Gastrocnemius medialis (tissue), 4 donors: ENCODE data around the gene MUC2. TPM values are rescaled to one million over a fixed set of nuclear protein-coding genes. Genes with fewer than 3 reads are reported as not detected.
A peak's percentile ranks its signal among the peaks of the same experiment; 100 is the strongest.

Source experiments
- ATAC-seq, 2 donors: fragments of 150-250 bp; one replicate each; pipeline ENCODE4 v1.9.1; 2016
- DNase-seq, 2 donors: peaks; one replicate each; pipeline ENCODE4 v3.0.0-alpha.2; 2019
- H3K27ac ChIP-seq, 4 donors: fragments of 200-600 bp; sonication (generic); 1 replicate in 1 of 4; 2 replicates in 3 of 4; pipeline ENCODE4 v1.5.1; 2016 to 2018; ENCODE audit warnings: mild to moderate bottlenecking in 2 of 4, moderate library complexity in 1 of 4
- H3K27me3 ChIP-seq, 3 donors: fragments of 200-600 bp; sonication (generic) in 2 of 3; 1 replicate in 1 of 3; 2 replicates in 2 of 3; pipeline versions ENCODE4 v1.5.1 to v1.6.0; 2016 to 2019; ENCODE audit warnings: mild to moderate bottlenecking in 1 of 3, moderate library complexity in 1 of 3
- H3K36me3 ChIP-seq, 2 donors: fragments of 200-600 bp; sonication (generic) in 1 of 2; one replicate each; pipeline ENCODE4 v1.5.1; 2017 to 2018
- H3K4me1 ChIP-seq, 2 donors: fragments of 200-600 bp; sonication (generic) in 1 of 2; one replicate each; pipeline ENCODE4 v1.5.1; 2016 to 2017; ENCODE audit warnings: mild to moderate bottlenecking in 2 of 2
- H3K4me3 ChIP-seq, 4 donors: fragments of 200-600 bp; sonication (generic) in 3 of 4; 1 replicate in 1 of 4; 2 replicates in 3 of 4; pipeline ENCODE4 v1.5.1; 2016 to 2019; ENCODE audit warnings: mild to moderate bottlenecking in 2 of 4
- H3K9me3 ChIP-seq, 3 donors: fragments of 200-600 bp; sonication (generic) in 2 of 3; 1 replicate in 1 of 3; 2 replicates in 2 of 3; pipeline ENCODE4 v1.5.1; 2016 to 2019
- POLR2A ChIP-seq, 2 donors: fragments of 450-650 bp; IDR thresholded peaks; one replicate each; pipeline ENCODE4 v1.6.1; 2017; ENCODE audit warnings: antibody characterized with exemption in 2 of 2, mild to moderate bottlenecking in 2 of 2, moderate library complexity in 2 of 2
- in situ Hi-C, 4 donors: fragments of 200-750 bp; cut with MboI; loops; one replicate each; pipeline versions ENCODE4 v1.15.0 to v1.8.0; 2017; ENCODE audit warnings: low sequenced_read_pairs in 4 of 4
- intact Hi-C: fragments of 100-400 bp; cut with DNase I; formaldehyde crosslinking; loops from one replicate; pipeline ENCODE4 v1.15.1; 2023; ENCODE audit warnings: low total_unique reads
- total RNA-seq, 4 donors: library from RNA; depleted of rRNA; stranded (reverse); fragments of >200 nt; gene quantifications; one replicate each; pipeline versions ENCODE4 v1.1.0 to v1.2.3, GENCODE V29; 2016
- TF ChIP-seq, protein P1 (sequence below), 5 experiments: fragments of 450-650 bp in 3 of 5; fragments of 200-600 bp in 2 of 5; sonication (generic) in 2 of 5; IDR thresholded peaks in 4 of 5; conservative IDR thresholded peaks in 1 of 5; 1 replicate in 4 of 5; 2 replicates in 1 of 5; pipeline ENCODE4 v1.5.1; 2016 to 2019; ENCODE audit warnings: antibody characterized with exemption in 5 of 5, mild to moderate bottlenecking in 3 of 5, moderate library complexity in 3 of 5

Gene MUC2
- total RNA-seq, 4 donors from 2014 or later: 0.90 TPM; not detected in 3

DNA sequence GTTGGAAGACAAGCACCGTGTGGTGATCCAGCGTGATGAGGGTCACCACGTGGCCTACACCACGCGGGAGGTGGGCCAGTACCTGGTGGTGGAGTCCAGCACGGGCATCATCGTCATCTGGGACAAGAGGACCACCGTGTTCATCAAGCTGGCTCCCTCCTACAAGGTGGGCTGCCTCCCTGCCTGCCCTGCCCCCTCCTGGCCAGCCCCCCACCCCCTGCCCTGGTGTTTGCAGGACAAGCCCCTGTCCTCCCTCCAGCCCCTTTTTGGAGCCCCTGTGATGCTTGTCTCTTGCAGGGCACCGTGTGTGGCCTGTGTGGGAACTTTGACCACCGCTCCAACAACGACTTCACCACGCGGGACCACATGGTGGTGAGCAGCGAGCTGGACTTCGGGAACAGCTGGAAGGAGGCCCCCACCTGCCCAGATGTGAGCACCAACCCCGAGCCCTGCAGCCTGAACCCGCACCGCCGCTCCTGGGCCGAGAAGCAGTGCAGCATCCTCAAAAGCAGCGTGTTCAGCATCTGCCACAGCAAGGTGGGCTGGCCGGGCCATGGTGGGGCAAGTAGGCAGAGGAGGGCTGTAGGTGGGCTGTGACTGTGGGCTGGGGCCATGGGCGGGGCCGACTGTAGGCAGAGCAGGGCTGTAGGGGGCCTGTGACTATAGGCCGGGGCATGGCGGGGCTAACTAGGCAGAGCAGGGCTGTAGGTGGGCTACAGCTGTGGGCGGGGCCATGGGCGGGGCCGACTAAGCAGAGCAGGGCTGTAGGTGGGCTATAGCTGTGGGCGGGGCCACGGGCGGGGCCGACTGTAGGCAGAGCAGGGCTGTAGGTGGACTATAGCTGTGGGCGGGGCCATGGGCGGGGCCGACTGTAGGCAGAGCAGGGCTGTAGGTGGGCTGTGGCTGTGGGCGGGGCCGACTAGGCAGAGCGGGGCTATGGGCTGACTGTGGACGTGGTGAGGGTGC is 13.6 kb downstream of the MUC2 start:
- peaks cover 0 to 4% (median 0%) of the 10 kb centered on the region in 3 donors for H3K27me3 ChIP-seq
- H3K36me3 ChIP-seq: no peaks in the 10 kb centered on the region
- no peaks in the 10 kb centered on the region for H3K9me3 ChIP-seq
- H3K4me1 ChIP-seq: no peaks in the 10 kb centered on the region
- peak in 1 of 2 donors; percentile 8 for DNase-seq
- ATAC-seq: no peak
- intact Hi-C loops: no loop called here
- no peak overlapping the region for H3K4me3 ChIP-seq
- H3K27ac ChIP-seq: no peak overlapping the region
- in situ Hi-C loops: no loop called here
- TF ChIP-seq, protein P1, sequence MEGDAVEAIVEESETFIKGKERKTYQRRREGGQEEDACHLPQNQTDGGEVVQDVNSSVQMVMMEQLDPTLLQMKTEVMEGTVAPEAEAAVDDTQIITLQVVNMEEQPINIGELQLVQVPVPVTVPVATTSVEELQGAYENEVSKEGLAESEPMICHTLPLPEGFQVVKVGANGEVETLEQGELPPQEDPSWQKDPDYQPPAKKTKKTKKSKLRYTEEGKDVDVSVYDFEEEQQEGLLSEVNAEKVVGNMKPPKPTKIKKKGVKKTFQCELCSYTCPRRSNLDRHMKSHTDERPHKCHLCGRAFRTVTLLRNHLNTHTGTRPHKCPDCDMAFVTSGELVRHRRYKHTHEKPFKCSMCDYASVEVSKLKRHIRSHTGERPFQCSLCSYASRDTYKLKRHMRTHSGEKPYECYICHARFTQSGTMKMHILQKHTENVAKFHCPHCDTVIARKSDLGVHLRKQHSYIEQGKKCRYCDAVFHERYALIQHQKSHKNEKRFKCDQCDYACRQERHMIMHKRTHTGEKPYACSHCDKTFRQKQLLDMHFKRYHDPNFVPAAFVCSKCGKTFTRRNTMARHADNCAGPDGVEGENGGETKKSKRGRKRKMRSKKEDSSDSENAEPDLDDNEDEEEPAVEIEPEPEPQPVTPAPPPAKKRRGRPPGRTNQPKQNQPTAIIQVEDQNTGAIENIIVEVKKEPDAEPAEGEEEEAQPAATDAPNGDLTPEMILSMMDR (IDR thresholded peaks at IDR 0.05 in 4 of 5, conservative IDR thresholded peaks at IDR 0.05 in 1 of 5): no peak
- no peak for TF ChIP-seq POLR2A (IDR thresholded peaks at IDR 0.05)

DNA sequence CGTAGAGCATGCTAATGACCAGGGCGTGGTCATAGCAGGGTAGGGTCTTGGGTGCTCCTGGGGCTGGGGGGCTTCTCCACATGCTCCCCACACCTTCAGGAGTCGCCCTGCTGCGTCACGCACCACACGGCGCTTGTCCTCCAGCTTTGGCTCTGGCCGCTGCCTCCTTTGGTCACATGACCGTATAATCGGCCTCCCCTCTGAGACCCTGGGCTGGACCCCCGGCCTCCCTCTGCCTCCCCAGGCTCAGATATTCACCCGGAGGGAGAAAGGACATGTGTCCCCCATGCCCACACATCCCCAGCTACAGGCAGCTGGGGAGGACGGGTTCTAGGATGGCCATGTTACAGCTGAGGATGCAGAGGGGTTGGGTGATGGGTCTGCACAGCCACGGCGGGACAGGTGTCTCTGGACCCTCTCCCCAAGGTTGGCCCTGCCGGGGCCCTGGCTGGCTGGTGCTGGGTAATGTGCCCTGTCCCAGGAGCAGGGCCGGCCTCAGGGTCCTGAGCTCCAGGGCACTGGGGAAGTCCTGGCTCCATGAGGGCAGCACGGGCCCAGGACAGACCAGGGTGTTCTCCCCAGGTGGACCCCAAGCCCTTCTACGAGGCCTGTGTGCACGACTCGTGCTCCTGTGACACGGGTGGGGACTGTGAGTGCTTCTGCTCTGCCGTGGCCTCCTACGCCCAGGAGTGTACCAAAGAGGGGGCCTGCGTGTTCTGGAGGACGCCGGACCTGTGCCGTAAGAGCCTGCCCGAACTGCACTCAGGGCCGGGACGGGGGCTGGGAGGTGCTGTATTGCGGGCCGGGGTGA is 14.5 kb downstream of the MUC2 start:
- Histone ChIP-seq H3K27me3 (peaks cover 0 to 4% (median 0%) of the 10 kb centered on the region in 3 donors), H3K27ac (no peak overlapping the region), H3K4me1 (no peaks in the 10 kb centered on the region), H3K4me3 (no peak overlapping the region), H3K9me3 (no peaks in the 10 kb centered on the region), H3K36me3 (no peaks in the 10 kb centered on the region)
- ATAC-seq: no peak
- intact Hi-C loops: no loop called here
- in situ Hi-C loops: no loop called here
- no peak for DNase-seq
- TF ChIP-seq, protein P1 (IDR thresholded peaks at IDR 0.05 in 4 of 5, conservative IDR thresholded peaks at IDR 0.05 in 1 of 5): no peak
- TF ChIP-seq POLR2A (IDR thresholded peaks at IDR 0.05): no peak

DNA sequence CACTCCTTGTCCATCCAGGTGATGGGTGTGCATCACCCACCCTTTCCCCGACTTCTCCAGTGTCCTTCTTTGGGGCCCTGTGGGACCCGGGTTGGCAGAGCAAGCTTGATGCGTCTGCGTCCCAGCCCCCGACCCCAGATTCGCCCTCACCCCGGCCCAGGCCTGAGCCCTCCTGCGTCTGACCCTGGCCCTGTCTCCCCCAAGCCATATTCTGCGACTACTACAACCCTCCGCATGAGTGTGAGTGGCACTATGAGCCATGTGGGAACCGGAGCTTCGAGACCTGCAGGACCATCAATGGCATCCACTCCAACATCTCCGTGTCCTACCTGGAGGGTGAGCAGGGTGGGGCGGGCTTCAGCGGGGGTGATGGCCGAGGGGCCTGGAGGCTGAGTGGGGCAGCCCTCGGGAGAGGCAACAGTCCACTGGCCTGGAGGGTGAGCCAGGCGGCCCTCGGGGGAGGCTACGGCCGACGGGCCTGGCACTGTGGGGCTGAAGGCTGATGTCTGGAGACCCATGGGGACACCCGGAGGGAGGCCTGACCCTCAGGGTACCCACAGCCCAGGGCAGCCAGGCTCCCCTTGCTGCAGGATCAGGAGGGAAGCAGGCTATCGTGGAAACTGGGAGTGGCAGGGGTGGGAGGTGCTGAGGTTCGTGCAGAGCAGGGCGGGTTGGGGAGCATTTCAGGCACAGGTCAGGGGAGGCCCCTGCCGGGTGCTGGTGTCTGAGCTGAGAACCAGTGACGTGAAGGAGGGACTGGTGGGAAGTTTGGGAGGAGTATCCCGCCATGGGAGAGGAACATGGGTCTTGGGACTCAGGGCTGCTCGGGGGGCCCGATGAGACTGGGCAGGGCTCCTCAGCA is 15.3 kb downstream of the MUC2 start:
- intact Hi-C loops (no loop called here), in situ Hi-C loops (no loop called here)
- no peak for TF ChIP-seq POLR2A (IDR thresholded peaks at IDR 0.05)
- TF ChIP-seq, protein P1 (IDR thresholded peaks at IDR 0.05 in 4 of 5, conservative IDR thresholded peaks at IDR 0.05 in 1 of 5): no peak
- H3K4me3 ChIP-seq: no peak overlapping the region
- H3K27me3 ChIP-seq: peaks cover 0 to 4% (median 0%) of the 10 kb centered on the region in 3 donors
- H3K36me3 ChIP-seq: no peaks in the 10 kb centered on the region
- no peaks in the 10 kb centered on the region for H3K9me3 ChIP-seq
- ATAC-seq (no peak), DNase-seq (no peak)
- H3K4me1 ChIP-seq: no peaks in the 10 kb centered on the region
- H3K27ac ChIP-seq: no peak overlapping the region

DNA sequence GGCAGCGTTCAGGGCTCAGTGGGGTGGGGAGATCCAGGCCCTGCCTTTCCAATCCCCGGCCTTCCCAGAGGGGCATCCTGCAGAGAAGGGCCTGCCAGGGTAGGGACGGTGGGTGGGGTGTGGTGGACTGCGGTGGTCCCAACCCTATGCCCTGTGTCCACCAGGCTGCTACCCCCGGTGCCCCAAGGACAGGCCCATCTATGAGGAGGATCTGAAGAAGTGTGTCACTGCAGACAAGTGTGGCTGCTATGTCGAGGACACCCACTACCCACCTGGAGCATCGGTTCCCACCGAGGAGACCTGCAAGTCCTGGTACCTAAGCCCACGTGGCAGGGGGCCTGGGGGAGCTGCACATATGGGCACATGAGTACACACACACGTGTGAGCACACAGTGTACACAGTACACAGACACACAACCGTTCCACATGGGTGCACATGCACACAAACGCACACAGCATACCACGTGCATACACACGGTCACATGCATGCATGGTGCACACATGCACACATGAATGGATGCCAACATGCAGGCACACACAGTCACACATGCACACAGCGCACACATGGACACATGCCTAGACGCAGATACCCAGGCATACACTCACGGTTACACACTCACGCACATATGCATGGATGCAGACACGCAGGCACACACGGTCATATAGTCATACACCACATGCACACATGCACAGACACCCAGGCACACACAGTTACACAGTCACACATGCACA is 16.1 kb downstream of the MUC2 start:
- ATAC-seq (no peak), DNase-seq (no peak)

More for the DNA sequence above, 16.1 kb downstream of the MUC2 start:
- in situ Hi-C loops (no loop called here), intact Hi-C loops (no loop called here)
- Histone ChIP-seq H3K4me1 (no peaks in the 10 kb centered on the region), H3K27me3 (peaks cover 0 to 4% (median 0%) of the 10 kb centered on the region in 3 donors), H3K36me3 (no peaks in the 10 kb centered on the region), H3K9me3 (no peaks in the 10 kb centered on the region), H3K4me3 (no peak overlapping the region), H3K27ac (no peak overlapping the region)
- no peak for TF ChIP-seq POLR2A (IDR thresholded peaks at IDR 0.05)
- TF ChIP-seq, protein P1 (IDR thresholded peaks at IDR 0.05 in 4 of 5, conservative IDR thresholded peaks at IDR 0.05 in 1 of 5): no peak
